HG02759 (cell line): ENCODE results near the gene TTC7B.

Experiments
- ATAC-seq: cut with Tn5 transposase; IDR thresholded peaks from one replicate; pipeline ENCODE4 v1.9.1; 2021; ENCODE audit warnings: mild to moderate bottlenecking, moderate library complexity; ENCODE audit not compliant: unreplicated experiment

Gene TTC7B

DNA sequence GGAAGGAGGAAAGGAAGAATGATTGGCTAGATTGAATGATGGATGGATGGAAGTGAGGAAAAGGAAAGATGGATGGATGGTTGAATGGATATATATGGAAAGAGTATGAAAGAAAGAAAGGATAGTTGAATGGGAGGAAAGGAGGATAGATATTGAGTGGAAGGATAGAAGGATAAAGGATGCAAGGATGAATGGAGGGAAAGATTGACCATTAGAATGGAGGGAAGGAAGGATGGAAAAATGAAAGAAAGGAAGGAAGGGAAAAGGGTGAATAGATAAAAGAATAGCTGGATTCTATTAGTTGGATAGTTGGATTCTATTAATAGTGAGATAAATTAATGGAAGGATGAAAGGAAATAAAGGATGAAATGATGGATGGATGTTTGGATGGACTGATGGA lies 313.5 kb downstream of the TTC7B start:
- ATAC-seq: no peak

DNA sequence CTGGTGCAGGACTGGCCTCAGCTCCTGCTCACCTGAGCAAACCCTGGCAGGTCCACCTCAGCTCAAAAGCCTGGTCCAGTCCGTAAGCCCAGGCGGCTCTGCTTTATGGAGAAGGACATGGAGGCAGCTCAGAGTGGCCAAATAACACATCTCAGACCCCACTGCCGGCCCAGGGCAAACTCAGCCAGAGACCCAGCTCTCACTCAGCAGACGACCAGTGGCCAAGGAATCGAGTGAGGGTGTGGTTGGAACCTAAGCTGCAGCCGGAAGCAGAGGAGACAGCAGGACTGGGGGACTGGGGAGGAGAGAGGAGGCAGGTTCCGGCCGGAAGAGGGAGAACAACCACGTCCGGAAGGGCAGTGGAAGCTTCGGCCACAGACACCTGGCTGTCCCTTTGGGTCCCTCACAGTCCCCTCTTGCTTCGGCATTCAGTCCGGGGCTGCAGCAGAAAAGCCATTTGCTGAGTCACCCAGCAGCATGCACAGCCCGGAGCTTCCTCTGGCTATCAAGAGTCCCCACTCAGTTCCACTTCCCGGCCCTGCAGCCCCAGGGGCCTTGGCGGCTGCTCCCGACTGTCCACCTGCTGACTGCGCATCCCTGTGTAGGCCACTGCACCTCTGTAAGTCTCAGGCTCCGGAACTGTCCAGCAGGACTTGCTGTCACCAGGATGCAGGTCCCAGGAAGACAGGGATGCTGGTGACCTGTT lies 315.4 kb downstream of the TTC7B start:
- no peak for ATAC-seq

DNA sequence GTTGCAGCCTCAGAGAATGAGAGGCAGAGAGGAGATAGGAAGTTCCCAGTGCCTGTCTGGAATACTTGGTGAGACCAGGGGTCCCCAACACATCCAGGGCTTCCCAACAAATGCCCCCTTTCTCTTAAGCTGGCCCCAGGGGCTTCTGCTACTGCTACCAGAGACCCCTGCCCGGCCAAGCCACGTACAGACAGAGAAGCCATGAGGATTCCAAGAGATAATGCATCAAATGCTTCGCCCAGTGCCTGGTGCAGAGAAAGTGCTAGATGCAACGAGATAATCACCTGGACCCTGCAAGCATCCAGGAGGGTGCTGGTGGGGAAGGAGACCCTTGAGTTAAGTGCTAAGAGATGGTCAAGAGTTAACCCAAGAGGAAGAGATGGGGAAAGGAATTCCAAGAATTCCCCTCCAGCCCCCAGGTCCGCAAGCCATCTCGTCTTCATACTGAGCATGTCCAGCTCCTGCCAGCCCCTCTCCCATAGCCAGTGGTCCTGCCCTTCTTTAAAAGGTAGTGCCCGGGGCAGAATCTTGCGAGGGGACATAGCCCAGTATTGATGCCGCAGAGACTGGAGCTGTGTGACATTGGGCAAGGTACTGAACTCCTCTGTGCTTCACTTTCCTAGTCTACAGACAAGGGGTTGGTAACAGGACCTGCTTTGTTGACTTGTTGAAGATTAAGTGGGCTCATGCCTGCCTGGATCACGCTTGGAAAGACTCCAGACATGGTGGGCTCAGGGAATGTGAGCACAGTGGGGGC lies 316.1 kb downstream of the TTC7B start:
- no peak for ATAC-seq

DNA sequence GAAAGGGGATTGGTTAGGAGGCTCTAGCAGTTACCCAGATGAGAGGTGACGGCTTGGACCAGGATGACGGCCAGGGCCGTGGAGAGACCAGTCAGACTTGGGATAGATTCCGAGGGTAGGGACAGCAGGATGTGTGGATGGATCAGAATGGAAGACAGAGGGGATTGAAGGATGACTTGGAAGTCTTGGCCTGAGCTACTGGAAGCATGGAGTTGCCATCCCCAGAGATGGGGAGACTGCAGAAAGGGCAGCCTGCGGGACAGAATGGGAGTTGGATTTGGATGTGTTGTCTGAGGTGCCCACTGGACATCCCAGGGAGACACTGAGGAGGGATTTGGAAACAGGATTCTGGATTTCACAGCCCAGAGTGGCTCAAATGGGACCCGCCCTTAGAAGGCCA lies 317.1 kb downstream of the TTC7B start:
- ATAC-seq: no peak

DNA sequence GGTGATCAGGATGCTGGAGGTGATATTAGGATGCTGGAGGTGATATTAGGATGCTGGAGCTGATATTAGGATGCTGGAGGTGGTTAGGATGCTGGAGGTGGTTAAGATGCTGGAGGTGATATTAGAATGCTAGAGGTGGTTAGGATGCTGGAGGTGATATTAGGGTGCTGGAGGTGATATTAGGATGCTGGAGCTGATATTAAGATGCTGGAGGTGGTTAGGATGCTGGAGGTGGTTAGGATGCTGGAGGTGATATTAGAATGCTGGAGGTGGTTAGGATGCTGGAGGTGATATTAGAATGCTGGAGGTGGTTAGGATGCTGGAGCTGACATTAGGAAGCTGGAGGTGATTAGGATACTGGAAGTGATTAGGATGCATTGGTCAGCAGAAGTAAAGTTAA lies 318.0 kb downstream of the TTC7B start:
- ATAC-seq: no peak

DNA sequence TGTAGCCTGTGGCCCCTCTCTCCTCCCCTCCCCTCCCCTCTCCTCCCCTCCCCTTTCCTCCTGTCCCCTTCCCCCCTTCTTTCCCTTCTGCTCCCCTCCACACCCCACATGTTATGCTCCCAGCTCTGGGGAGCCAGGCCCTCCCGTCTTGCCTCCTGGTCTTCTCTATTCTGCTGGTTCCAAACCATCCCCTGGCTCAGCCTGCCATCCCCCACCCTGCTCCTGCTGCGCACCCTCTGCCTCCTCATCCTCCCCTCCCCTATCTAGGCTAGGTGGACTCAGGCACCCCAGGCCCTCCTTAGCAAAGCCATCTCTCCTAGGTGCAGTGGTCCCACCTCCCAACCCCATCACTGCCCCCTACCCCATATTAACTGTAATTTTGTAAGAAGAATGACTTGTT lies 319.9 kb downstream of the TTC7B start:
- no peak for ATAC-seq

DNA sequence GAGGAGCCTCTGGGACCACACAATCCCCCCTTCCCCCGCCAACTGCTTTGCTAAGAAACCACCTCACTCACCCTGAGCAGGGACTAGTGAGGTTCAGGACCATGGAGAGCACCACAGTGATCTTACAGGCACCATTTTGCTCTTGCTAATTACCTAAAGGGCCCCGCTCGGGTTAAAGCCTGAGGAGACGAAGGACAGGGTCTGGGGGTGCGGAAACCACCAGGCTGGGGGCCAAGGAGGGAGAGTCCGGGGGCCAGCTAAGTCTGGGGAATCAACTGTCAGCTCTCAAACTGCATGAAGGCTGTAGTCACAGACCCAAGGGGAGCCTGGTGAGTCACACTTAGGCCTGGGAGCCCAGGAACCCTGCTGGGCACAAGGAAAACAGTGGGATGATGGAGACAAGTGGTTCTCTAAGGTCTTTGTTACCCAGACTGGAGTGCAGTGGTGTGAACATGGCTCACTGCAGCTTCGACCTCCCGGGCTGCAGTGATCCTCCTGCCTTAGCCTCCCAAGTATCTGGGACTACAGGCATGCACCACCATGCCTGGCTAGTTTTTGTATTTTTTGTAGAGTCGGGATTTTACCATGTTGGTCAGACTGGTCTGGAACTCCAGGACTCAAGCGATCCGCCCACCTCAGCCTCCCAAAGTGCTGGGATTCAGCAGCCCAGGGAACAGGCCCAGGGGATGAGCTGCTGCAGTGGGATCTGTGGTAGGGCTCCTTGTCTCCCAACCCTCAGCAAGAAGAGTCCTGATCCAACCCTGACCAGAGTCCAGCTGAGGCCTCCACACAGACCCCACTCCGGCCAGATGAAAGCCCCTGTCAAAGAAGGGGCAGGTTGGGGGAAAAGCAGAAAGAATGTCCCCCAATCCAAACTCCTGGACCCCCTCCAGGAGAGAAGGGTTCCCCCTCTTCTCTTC lies 320.6 kb downstream of the TTC7B start:
- no peak for ATAC-seq

DNA sequence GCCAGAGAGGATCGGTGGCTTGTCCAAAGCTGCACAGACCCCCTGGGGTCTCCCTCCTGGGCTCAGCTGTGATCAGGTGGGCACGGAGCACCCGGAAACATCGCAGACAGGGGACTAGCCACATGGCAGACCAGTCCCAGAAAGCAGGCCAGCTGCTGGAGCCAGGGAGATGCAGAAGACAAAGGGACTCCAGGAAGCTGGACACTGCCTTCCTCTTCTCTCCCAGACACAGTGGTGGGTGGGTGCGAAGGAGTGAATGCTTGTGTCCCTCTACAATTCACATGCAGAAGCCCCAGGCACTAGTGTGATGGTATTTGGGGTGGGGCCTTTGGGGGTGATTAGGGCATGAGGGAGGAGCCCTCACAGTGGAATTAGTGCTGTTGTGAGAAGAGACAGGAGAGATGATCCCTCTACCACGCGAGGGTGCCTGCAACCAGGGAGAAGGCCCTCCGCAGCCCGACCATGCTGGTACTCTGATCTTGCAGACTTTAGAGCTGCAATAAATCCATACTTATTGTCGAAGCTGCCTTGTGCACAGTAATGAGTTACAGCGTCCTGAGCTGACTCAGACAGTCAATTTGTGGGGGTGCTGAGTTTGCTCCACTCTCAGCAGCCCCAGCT lies 324.2 kb downstream of the TTC7B start:
- ATAC-seq: no peak

DNA sequence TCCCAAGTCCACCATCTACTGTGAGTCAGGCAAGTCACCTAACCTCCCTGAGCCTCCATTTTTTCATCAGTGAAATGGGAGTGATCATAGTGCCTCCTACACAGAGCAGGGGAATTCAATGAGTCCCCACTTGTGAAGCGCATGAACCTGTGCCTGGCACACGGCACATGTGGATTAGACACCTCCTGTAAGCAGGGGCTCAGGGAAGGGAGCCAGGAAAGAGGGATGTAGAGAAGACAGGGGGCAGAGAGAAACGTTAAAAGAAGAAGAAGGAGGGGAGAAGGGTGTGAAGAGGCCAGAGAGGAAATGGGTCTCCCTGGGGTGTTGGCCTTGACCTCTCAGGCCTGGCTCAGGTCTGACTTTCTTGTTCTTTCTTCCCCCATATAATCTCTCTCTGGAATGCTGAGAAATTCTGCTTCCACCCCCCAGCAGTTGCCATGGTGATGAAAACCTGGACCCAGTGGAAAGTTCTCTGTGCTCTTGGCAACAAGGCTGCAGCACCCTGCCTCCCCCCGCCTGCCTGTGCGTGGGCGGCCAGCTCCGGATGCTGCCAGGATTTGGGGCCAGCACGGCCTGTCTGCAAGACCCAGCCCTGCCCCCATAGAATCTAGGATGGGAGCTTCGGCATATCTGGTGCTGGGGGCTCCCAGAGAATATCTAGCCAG lies 324.9 kb downstream of the TTC7B start:
- ATAC-seq: no peak

DNA sequence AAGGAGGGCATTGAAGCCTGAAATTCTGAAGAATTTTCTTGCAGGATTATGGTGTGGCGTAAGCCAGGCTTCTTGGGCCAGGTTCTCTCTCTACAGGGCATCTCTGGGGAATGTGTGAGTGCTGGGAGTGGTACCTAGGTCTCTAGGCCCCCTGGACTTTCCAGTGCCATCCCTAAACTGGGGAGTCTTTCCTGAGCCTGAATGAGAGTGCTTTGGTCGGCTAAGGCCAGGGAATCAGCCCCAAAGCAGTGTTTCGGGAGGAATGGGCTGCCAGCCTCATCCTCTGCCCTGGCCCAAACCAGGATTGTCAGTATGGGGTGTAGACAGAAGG lies 325.5 kb downstream of the TTC7B start:
- no peak for ATAC-seq

DNA sequence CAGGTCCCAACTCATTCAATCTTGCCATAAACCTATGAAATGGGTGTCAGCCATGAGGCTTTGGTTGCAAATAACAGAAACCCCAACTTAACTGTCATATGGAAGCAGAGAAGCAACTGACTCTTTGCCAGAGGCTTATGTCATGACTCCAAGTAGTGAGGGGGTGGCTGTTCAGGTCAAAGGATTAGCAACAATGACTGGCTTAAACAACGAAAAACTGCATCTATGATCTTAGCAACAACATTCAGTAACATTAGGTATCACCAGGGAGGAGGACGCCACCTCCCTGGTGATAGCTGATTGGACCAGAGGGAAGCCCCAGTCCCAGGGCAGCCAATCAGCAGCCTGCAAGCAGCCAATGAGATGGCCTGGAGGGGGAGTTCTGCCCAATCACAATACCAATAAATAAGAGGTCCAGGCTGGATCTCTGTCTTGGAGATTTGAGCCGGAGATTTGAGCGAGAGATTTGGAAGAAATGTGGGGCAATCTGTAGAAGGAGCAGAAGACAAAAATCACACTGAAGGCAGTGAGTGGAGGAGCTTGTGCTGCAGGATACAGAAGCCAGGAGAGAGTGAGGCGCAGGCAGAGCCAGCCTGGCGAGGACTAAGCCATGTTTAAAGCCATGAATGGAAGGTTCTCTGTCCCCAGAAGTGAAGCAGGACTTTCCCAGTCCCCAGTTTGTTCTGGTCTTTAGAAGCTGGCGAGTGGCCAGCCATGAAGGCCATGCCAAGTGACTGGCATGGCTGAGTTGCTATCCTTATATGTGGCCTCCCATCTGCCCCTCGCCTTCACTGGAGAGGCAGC lies 326.1 kb downstream of the TTC7B start:
- no peak for ATAC-seq

DNA sequence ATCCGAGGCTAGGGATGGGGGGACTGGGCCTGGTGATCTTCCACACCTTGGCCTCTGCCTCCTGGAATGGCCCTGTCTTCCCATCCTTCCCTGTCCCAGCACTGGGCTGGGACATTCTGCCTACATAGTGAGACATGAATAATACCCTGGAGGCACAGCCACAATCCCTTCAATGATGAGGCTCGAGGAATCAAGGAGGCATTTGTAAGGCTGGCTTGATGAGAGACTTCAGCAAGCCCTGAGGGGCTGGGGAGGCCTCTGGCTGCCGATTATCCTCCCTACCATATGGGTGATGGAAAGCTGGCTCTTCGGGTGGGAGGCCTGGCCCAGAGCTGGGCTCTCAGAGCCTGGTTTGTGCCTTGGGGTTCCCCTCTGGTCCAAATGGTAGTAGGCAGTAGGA lies 326.9 kb downstream of the TTC7B start:
- ATAC-seq: no peak

DNA sequence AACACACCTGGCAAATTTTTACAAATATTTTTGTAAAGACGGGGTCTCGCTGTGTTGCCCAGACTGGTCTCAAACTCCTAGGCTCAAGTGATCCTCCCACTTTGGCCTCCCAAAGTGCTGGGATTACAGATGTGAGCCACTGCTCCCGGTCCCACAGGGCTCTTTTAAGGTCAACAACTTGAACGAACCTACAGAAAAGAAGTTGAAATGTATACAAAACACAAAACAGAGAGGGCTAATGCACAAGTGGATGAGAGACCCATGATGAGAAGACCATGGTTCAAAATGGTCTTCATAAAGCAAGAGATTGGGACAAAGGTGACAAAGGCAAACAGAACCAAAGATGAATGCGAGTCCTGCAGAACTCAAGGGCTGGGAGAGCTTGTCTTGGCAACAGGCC lies 328.0 kb downstream of the TTC7B start:
- no peak for ATAC-seq

DNA sequence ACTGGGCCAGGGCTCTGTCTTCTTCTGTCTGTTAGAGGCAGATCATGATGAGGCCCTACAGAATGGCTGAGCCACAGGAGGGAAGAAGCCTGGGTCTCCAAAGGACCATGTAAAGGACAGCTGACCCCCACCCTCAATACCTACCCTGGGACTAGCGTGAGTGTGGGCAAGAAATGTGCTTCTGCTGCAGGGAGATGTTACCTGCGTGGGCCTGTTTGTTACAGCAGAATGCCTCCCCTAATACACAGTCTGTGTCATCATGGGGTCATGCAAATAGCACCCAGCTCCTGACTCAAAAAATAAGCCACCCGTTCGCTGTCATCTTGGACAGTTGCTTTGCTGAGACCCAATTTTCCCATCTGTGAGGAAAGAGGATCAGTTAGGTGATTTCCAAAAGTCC lies 328.8 kb downstream of the TTC7B start:
- ATAC-seq: no peak

DNA sequence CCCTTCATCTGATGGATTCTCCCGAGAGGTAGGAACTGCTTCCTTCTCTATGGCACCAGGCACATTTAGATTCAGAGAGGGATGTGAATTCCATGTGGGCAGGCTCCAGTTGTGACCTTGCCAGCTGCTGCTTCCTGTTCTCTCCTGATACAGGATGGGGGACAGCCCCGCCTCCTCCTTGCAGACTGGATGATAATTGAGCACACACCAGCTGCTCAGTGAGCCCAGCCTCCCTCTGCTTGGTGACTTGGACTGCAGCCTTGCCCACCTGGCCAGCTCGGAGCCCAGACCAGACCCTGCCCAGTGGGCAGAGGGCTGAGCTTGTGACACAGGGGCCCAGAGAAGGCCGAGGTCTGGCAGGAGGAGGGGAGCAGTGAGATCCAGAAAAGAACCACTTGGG lies 329.2 kb downstream of the TTC7B start:
- no peak for ATAC-seq

DNA sequence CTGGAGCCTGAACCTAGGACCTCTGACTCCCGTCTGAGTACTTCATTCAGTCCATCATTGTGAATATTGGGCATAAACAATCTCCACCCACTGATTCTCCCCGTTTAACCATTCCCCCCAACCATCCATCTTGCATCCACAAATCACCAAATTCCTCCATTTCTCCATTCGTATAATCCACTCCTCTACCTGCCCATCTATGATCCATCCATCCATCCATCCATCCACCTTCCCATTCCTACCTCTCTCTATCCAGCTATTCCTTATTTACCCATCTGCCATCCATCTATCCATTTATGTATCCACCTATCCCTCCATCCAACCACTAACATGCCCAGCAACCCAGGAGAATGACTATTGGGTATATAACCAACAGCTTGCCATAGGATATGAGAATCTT lies 331.9 kb downstream of the TTC7B start:
- no peak for ATAC-seq

DNA sequence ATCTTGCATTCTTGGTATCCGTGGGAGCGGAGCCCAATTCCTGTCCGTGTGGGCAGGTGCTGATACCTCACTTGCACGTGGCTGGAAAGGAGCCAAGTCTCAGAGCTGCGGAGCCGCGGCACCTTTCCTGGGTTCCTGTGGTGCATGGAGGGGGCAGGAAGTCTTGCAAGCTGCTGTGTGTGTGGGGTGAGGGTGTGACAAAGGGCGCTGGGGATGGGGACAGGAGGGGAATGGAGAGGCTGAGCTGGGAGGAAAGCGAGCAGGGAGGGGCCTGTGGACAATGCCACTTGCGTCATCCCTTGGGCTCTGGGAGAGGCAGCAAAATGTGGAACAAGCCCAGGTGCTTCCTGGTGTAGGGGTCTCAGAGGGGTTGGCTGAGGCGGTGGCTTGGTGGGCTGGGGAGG lies 332.7 kb downstream of the TTC7B start:
- ATAC-seq: no peak

DNA sequence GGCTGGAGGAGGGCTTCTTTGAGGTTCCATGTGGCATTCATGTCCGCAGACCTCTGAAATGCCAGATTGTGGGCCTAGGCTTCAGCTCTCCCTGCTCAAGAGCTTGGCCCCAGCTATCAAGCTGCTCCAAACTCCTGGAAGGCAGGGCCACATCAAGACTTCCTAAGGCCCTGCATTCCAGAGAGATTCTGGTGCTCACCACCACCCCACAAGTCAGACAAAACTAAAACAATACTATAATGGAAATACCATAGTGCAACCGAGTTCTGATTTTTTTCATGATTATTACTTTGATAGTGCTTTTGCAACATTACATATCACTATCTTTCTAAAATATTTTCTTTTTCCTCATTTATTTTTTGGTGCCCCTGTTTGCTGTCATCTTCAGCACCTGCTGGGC lies 333.1 kb downstream of the TTC7B start:
- ATAC-seq: no peak

DNA sequence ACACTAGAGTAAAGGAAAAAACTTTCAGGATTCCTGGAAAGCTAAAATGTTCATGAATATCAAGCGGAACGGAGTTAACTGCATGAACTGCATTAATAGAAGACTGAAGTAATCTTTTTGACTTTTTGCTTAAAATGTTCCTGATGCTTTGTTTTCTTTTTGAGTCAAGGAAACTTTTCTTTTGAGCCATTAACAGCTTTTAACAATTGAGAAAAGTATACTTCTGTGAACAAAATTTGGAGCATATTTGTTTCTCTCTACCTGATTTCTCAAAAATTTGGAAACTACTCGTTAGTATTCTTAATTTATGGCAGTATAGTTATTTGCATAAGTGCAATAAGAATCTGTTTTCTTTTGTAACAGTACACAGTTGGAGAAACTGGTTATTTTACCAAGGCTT lies 340.9 kb downstream of the TTC7B start:
- ATAC-seq: no peak
